GM12872 (cell line): ENCODE measurements around the gene DNAJC7.

ENCODE experiments used
- CTCF ChIP-seq: IDR thresholded peaks from 3 replicates; pipeline ENCODE4 v1.5.1; 2011; ENCODE audit warnings: low read depth, mild to moderate bottlenecking, low read length, moderate library complexity; ENCODE audit not compliant: insufficient read depth

Gene DNAJC7

GRCh38 chr17:41988418-41988817 lies 28.8 kb downstream of the DNAJC7 start:
- TF ChIP-seq CTCF, result no peak

- no peak for TF ChIP-seq CTCF
Measured at GRCh38 chr17:41987642-41988041, 29.6 kb downstream of the DNAJC7 start.

GRCh38 chr17:41986634-41987033 lies 30.6 kb downstream of the DNAJC7 start:
- TF ChIP-seq CTCF, result no peak

GRCh38 chr17:41985919-41986318 lies 31.3 kb downstream of the DNAJC7 start:
- no peak for TF ChIP-seq CTCF

GRCh38 chr17:41984454-41984853 lies 32.8 kb downstream of the DNAJC7 start:
- no peak for TF ChIP-seq CTCF

- no peak for TF ChIP-seq CTCF
Measured at GRCh38 chr17:41982026-41982760, 35.0 kb downstream of the DNAJC7 start.

GRCh38 chr17:41977991-41978390 lies 39.2 kb downstream of the DNAJC7 start:
- TF ChIP-seq CTCF, result no peak
